Small intestine (tissue), 7 donors: ENCODE data around the gene TCHH. TPM values are rescaled to one million over a fixed set of nuclear protein-coding genes. Genes with fewer than 3 reads are reported as not detected.
A peak's percentile ranks its signal among the peaks of the same experiment; 100 is the strongest.

Experiments used
- DNase-seq, 2 donors: peaks; one replicate each; pipeline versions ENCODE4 v3.0.0 to v3.0.0-alpha.2; 2013
- FAIRE-seq: peaks from 2 replicates; lab custom pipeline; 2012; peaks lifted over from hg19 to GRCh38; lab: Jason Lieb, UNC
- H3K27ac ChIP-seq, 3 donors: one replicate each; pipeline ENCODE4 v1.5.1; 2013; ENCODE audit warnings: low read length in 2 of 3, mild to moderate bottlenecking in 2 of 3, control low read depth in 1 of 3, inconsistent platforms in 1 of 3, low read depth in 1 of 3, moderate library complexity in 1 of 3
- H3K27me3 ChIP-seq, 3 donors: one replicate each; pipeline ENCODE4 v1.6.1; 2013; ENCODE audit warnings: low read length in 3 of 3, inconsistent platforms in 1 of 3; ENCODE audit not compliant: control insufficient read depth in 3 of 3, insufficient read depth in 3 of 3
- H3K36me3 ChIP-seq, 3 donors: one replicate each; pipeline ENCODE4 v1.6.1; 2013; ENCODE audit warnings: low read length in 3 of 3, inconsistent platforms in 1 of 3, low read depth in 1 of 3, mild to moderate bottlenecking in 1 of 3, moderate library complexity in 1 of 3; ENCODE audit not compliant: control insufficient read depth in 3 of 3, insufficient read depth in 2 of 3
- H3K4me1 ChIP-seq, 3 donors: one replicate each; pipeline ENCODE4 v1.6.1; 2013; ENCODE audit warnings: low read length in 2 of 3, inconsistent platforms in 1 of 3, low read depth in 1 of 3, mild to moderate bottlenecking in 1 of 3, moderate library complexity in 1 of 3; ENCODE audit not compliant: control insufficient read depth in 3 of 3, insufficient read depth in 2 of 3
- H3K4me3 ChIP-seq, 3 donors: one replicate each; pipeline ENCODE4 v1.5.1; 2013; ENCODE audit warnings: low read length in 3 of 3, control low read depth in 1 of 3, inconsistent platforms in 1 of 3, low read depth in 1 of 3, mild to moderate bottlenecking in 1 of 3, moderate library complexity in 1 of 3
- H3K9me3 ChIP-seq, 2 donors: one replicate each; pipeline ENCODE4 v1.6.1; 2013; ENCODE audit warnings: low read depth in 1 of 2, low read length in 1 of 2; ENCODE audit not compliant: control insufficient read depth in 2 of 2, insufficient read depth in 1 of 2
- WGBS, 3 donors: extraction: QIAGEN DNeasy Blood & Tissue Kit; methylation state at CpG; one replicate each; pipeline ENCODE4 v1.1.7; 2013; 5-methylcytosine and 5-hydroxymethylcytosine counted together
- polyA plus RNA-seq, 4 donors: library from polyadenylated mRNA; stranded (reverse) in 3 of 4; unstranded in 1 of 4; fragments of 200-250 nt in 3 of 4; fragments of 120-200 nt in 1 of 4; gene quantifications; one replicate each; pipeline versions ENCODE4 v1.2.1 to v1.2.3, GENCODE V29; 2013
- donor health status: healthy with polysubstance abuse.
- donor health status: control.
- donor health status: control.
- donor health status: Bipolar disorder and iron deficiency.
- donor health status: healthy.

TCHH gene
- polyA plus RNA-seq, 4 donors, result 0.12 to 0.27 TPM; not detected in 2

DNA sequence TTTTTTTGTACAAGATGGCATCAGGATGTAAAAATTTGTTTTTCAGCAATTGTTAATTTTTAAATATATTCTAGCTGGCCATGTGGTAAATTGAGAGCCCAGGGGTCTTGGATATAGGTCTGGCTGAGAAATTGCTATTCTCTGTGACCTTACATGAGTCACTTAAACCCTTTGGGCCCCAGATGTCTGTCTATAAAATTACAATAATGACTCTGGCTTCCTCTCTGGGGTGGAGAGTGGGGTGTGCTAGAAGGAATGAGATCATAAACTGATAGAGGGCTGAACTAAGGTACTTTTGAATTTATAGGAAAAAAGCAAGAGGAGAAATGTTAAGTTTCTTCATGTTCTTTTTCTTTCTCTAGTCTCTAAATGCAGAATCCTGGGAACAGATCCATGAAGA lies 12.4 kb upstream of the TCHH start:
- peaks cover 0 to 8% of the 10 kb centered on the region in 2 donors for H3K9me3 ChIP-seq
- no peaks in the 10 kb centered on the region for H3K4me1 ChIP-seq
- no peak overlapping the region for H3K27ac ChIP-seq
- no peaks in the 10 kb centered on the region for H3K36me3 ChIP-seq
- peaks cover 0 to 13% (median 4%) of the 10 kb centered on the region in 3 donors for H3K27me3 ChIP-seq
- no peak overlapping the region for H3K4me3 ChIP-seq
- no peak for FAIRE-seq
- no peak for DNase-seq

DNA sequence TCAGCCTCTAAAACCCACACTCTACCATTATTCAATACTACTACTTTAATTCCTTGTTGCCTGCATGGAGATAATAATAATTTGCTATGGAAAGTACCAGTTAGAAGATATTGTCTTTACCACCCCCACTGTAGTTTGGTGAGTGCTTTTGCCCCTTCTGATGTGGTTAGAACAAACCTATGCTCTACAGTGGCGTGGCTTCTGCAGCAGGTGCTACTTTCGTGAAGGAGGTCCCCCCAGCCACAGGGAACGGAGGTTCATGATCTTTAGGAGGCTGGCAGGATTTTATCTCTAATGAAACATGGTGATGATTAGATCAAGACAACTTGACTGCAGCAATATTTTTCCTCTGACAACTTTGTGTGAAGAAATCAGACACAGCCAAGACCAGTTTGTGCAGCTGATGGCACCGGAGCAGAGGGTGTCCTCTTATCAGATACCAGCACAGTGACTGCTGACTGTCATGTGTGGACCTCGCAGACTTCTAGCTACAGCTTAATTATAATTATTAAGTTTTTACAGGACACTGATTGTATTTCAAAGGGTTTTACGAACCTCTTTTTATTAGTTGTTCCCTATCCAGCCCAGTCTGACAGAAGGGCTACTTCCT lies 10.7 kb upstream of the TCHH start:
- Histone ChIP-seq H3K27me3 (peaks cover 0 to 10% (median 7%) of the 10 kb centered on the region in 3 donors), H3K9me3 (no peaks in the 10 kb centered on the region), H3K4me1 (no peaks in the 10 kb centered on the region), H3K27ac (no peak overlapping the region), H3K36me3 (no peaks in the 10 kb centered on the region), H3K4me3 (no peak overlapping the region)
- WGBS, 3 donors, result 45 to 66% (median 55%) methylated on average over 6 of the region's 6 CpGs
- FAIRE-seq, result no peak
- DNase-seq, result no peak

DNA sequence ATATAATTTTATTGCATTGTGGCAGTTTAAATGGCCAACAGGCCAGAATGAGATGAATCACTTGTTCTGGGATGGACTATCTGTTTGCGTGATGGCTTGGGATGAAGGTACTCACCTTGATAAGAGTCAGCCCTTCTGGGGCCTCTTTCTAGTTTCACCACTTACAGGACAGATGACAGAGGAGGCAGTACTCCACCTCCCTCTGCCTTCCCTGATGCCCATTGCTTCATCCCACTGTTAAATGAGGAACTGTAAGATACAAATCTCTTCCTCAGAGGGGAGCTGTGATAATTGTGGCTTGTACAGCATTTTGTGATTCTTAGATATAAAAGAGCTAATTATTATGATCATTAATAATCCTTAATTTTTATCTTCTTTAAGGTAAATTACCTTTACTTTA lies 3.7 kb upstream of the TCHH start:
- no peak for FAIRE-seq
- 70 to 89% (median 73%) methylated on average over 1 of the region's 1 CpG for WGBS, 3 donors
- peaks cover 0 to 30% (median 14%) of the 10 kb centered on the region in 3 donors for H3K27me3 ChIP-seq

DNA sequence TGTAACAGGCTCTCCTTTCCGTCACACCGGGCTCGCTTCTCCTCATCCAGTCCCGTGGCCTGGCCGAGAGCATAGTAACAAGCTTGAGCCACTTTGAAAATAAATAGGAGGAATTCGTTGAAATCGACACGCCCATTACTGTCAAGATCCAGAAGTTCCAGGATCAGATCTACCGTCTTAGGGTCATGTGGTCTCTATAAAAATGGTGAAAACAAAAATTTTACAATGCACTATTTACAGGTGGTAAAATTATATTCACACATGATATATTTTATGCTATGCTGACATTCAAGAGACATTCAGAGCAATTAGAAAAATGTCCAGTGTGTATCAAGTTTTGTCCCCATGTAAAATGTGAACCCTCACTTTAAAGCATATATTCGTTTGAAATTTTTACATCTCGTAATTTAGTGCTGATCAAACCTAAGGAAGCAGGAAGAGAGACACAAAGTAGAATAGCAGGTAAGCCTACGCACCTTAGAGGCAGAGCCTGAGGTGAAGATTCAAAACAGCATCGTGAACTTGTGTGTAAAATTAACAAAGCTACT lies 2.3 kb downstream of the TCHH start:
- Histone ChIP-seq H3K27ac (no peak overlapping the region), H3K36me3 (no peaks in the 10 kb centered on the region), H3K27me3 (peaks cover 0 to 78% (median 33%) of the 10 kb centered on the region in 3 donors), H3K4me1 (peaks cover 0 to 28% (median 3%) of the 10 kb centered on the region in 3 donors), H3K9me3 (peaks cover 0 to 17% of the 10 kb centered on the region in 2 donors), H3K4me3 (no peak overlapping the region)
- FAIRE-seq, result no peak
- no peak for DNase-seq
- WGBS, 3 donors, result 19 to 22% (median 21%) methylated on average over 13 of the region's 13 CpGs

More for the DNA sequence above, 3.7 kb upstream of the TCHH start:
- H3K27ac ChIP-seq, result no peak overlapping the region
- H3K9me3 ChIP-seq, result no peaks in the 10 kb centered on the region
- no peak overlapping the region for H3K4me3 ChIP-seq
- no peaks in the 10 kb centered on the region for H3K4me1 ChIP-seq
- no peak for DNase-seq
- H3K36me3 ChIP-seq, result no peaks in the 10 kb centered on the region

DNA sequence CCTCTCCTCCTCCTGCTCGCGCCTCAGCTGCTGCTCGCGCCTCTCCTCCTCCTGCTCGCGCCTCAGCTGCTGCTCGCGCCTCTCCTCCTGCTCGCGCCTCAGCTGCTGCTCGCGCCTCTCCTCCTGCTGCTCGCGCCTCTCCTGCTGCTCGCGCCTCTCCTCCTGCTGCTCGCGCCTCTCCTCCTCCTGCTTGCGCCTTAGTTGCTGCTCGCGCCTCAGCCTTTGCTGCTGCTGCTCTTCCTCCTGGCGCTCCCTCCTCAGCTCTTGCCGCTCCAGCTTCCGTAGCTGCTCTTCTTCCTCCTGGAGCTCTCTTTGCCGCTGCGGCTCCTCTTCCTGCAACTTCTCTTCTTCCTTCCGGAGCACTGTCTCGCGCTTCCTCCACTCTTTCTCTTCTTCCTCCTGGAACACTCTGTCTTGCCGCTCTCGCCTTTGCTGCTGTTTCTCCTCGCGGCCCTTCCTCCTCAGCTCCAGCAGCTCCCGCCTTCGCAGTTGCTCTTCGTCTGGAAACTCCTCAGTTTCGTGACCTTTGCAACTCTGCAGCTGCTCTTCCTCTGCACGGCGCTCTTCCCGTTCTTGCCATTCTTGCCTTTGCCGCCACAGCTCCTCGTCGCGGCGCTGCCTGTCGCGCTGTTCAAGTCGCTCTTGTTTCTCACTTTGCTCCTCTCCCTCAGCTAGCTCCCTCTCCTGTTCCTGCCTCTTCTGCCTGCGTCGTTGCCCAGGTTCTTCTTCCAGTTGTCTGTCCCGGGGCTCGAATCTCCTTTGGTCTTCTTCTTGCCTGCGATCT lies 3.0 kb downstream of the TCHH start:
- FAIRE-seq (no peak), DNase-seq (peak; percentile 29 to 51)
- Histone ChIP-seq H3K4me1 (peaks cover 0 to 28% (median 3%) of the 10 kb centered on the region in 3 donors), H3K27ac (no peak overlapping the region), H3K27me3 (peaks cover 5 to 84% (median 40%) of the 10 kb centered on the region in 3 donors), H3K36me3 (no peaks in the 10 kb centered on the region), H3K4me3 (peak overlapping the region in 2 of 3 donors; percentile 26 to 29), H3K9me3 (peaks cover 0 to 24% of the 10 kb centered on the region in 2 donors)
- 1 to 2% (median 1%) methylated on average over 53 of the region's 53 CpGs for WGBS, 3 donors

DNA sequence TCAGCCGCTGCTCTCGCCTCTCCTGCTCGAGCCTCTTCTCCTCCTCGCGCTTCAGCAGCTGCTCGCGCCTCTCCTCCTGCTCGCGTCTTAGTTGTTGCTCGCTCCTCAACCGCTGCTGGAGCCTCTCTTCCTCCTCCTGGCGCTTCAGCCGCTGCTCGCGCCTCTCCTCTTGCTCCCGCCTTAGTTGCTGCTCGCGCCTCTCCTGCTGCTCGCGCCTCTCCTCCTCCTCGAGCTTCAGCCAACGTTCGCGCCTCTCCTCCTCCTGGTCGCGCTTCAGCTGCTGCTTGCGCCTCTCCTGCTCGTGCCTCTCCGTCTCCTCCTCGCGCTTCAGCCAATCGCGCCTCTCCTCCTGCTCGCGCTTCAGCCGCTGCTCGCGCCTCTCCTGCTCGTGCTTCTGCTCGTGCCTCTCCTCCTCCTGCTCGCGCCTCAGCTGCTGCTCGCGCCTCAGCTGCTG lies 3.7 kb downstream of the TCHH start:
- WGBS, 3 donors, result 0 to 1% (median 1%) methylated on average over 43 to 44 of the region's 44 CpGs
- Histone ChIP-seq H3K4me3 (peak overlapping the region in 2 of 3 donors; percentile 26 to 28), H3K36me3 (no peaks in the 10 kb centered on the region), H3K4me1 (peaks cover 0 to 28% (median 3%) of the 10 kb centered on the region in 3 donors), H3K27me3 (peaks cover 5 to 86% (median 39%) of the 10 kb centered on the region in 3 donors), H3K9me3 (peaks cover 0 to 26% of the 10 kb centered on the region in 2 donors), H3K27ac (no peak overlapping the region)
- no peak for FAIRE-seq
- peak; percentile 8 to 57 for DNase-seq

DNA sequence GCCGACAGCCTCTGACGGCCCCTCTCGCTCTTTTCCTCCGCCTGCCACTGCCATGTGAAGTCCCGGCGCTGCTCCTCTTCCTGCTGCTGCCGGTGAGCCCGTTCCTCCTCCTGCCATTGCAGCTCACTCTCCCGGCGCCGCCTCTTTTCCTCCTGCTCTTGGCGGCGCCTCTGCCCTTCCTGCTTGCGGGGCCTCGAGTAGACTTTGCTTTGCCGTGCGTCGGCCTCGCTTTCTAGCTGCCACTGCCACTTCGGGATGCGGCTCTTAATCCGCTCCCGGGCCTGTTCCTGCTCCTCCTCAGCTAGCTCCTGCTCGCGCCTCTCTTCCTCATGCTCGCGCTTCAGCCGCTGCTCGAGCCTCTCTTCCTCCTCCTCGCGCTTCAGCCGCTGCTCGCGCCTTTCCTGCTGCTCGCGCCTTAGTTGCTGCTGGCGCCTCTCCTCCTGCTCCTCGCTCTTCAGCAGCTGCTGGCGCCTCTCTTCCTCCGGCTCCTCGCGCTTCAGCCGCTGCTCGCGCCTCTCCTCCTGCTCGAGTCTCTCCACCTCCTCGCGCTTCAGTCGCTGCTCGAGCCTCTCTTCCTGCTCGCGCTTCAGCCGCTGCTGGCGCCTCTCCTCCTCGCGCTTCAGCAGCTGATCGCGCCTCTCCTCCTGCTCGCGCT lies 4.3 kb downstream of the TCHH start:
- peak overlapping the region in 2 of 3 donors; percentile 26 to 28 for H3K4me3 ChIP-seq
- WGBS, 3 donors, result 0 to 1% (median 1%) methylated on average over 60 of the region's 60 CpGs
- no peak overlapping the region for H3K27ac ChIP-seq
- peaks cover 5 to 85% (median 39%) of the 10 kb centered on the region in 3 donors for H3K27me3 ChIP-seq
- DNase-seq (peak; percentile 31 to 65), FAIRE-seq (no peak)
- no peaks in the 10 kb centered on the region for H3K36me3 ChIP-seq
- peaks cover 0 to 28% (median 3%) of the 10 kb centered on the region in 3 donors for H3K4me1 ChIP-seq
- peaks cover 0 to 26% of the 10 kb centered on the region in 2 donors for H3K9me3 ChIP-seq

DNA sequence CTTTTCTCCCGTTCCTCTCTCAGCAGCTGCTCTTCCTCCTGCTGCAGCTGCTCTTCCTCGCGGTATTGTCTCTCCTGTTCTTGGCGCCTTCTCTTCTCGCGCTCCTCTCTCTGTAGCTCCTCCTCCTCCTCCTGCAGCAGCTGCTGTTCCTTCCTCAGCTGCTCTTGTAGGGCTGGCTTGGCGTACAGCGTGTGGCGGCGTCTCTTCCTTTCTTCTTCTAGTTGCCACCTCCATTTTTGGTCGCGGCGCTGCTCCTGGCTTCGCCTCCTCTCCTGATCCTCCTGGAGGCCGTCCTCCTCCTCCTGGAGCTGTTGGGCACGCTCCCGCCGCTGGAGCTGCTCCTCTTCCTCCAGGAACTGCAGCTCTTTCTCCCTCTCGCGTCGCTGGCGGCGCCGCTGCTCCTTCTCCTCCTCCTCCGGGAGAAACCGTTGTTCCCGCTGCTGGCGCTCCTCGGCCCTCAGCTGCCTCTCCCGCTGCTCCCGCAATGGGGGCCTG lies 4.8 kb downstream of the TCHH start:
- H3K4me3 ChIP-seq, result peak overlapping the region in 2 of 3 donors; percentile 26 to 28
- peaks cover 0 to 28% (median 3%) of the 10 kb centered on the region in 3 donors for H3K4me1 ChIP-seq
- H3K27ac ChIP-seq, result no peak overlapping the region
- no peaks in the 10 kb centered on the region for H3K36me3 ChIP-seq
- peaks cover 5 to 87% (median 38%) of the 10 kb centered on the region in 3 donors for H3K27me3 ChIP-seq
- peaks cover 0 to 26% of the 10 kb centered on the region in 2 donors for H3K9me3 ChIP-seq
- WGBS, 3 donors, result 2 to 4% (median 2%) methylated on average over 26 to 31 of the region's 31 CpGs
- DNase-seq (peak; percentile 4 to 45), FAIRE-seq (no peak)
